Activated naive CD8-positive, alpha-beta T cell treated with anti-CD3 and anti-CD28 coated beads, Interleukin-2, amount 10 ng/mL, durations not matched to agents 7 days and 5 days (primary cell): ENCODE measurements around the gene SHTN1. TPM values are rescaled to one million over a fixed set of nuclear protein-coding genes. Genes with fewer than 3 reads are reported as not detected.

ENCODE experiments used
- ATAC-seq: fragments of 150-1000 bp; cut with Tn5 transposase; one replicate; pipeline ENCODE4 v1.10.0; 2021; ENCODE audit warnings: low read depth, moderate library complexity
- POLR2A ChIA-PET: fragments of 350-600 bp; sonication (Branson Sonifier 250); formaldehyde crosslinking; loops from one replicate; lab custom pipeline; 2021; ENCODE audit warnings: antibody characterized with exemption; lab: Charles Lee
- DNase-seq: peaks from one replicate; pipeline ENCODE4 v3.0.0; 2021
- H3K27ac Mint-ChIP-seq: one replicate; pipeline ENCODE4 v1.8.0; 2022; ENCODE audit warnings: mild to moderate bottlenecking, mixed read lengths
- H3K27me3 Mint-ChIP-seq: one replicate; pipeline ENCODE4 v1.8.0; 2022; ENCODE audit warnings: mild to moderate bottlenecking, moderate library complexity, mixed read lengths
- H3K36me3 Mint-ChIP-seq: one replicate; pipeline ENCODE4 v1.8.0; 2021; ENCODE audit warnings: mild to moderate bottlenecking, mixed read lengths
- H3K4me1 Mint-ChIP-seq: one replicate; pipeline ENCODE4 v1.8.0; 2021; ENCODE audit warnings: mixed read lengths
- H3K4me3 Mint-ChIP-seq: one replicate; pipeline ENCODE4 v1.8.0; 2022; ENCODE audit warnings: mild to moderate bottlenecking, moderate library complexity, mixed read lengths
- H3K9me3 Mint-ChIP-seq: one replicate; pipeline ENCODE4 v1.8.0; 2021; ENCODE audit warnings: mixed read lengths
- total RNA-seq, 2 experiments: library from RNA; stranded (reverse); gene quantifications; one replicate each; pipeline ENCODE4 v1.2.3, GENCODE V29; 2021

SHTN1 gene
- total RNA-seq, 2 experiments from 2014 or later, result 0.54 to 0.61 TPM

GRCh38 chr10:116892907-116893685 is 111.9 kb downstream of the SHTN1 start:
- DNase-seq (no peak), ATAC-seq (no peak)
- peak overlapping the region; percentile 10 for H3K27ac Mint-ChIP-seq
- no peaks in the 10 kb centered on the region for H3K36me3 Mint-ChIP-seq
- H3K9me3 Mint-ChIP-seq, result no peaks in the 10 kb centered on the region
- H3K4me1 Mint-ChIP-seq, result no peaks in the 10 kb centered on the region
- POLR2A ChIA-PET, result no interaction called here
- no peak overlapping the region for H3K4me3 Mint-ChIP-seq
- peaks cover 31% of the 10 kb centered on the region for H3K27me3 Mint-ChIP-seq

GRCh38 chr10:116891208-116891607 is 113.8 kb downstream of the SHTN1 start:
- POLR2A ChIA-PET, result no interaction called here
- ATAC-seq, result no peak
- H3K4me1 Mint-ChIP-seq, result no peaks in the 10 kb centered on the region

GRCh38 chr10:116889066-116889465 is 115.9 kb downstream of the SHTN1 start:
- ATAC-seq, result no peak
- H3K27ac Mint-ChIP-seq, result no peak overlapping the region
- no peak for DNase-seq

More at GRCh38 chr10:116891208-116891607, 113.8 kb downstream of the SHTN1 start:
- no peaks in the 10 kb centered on the region for H3K36me3 Mint-ChIP-seq
- H3K27me3 Mint-ChIP-seq, result peaks cover 33% of the 10 kb centered on the region
- H3K27ac Mint-ChIP-seq, result no peak overlapping the region
- DNase-seq, result no peak
- no peaks in the 10 kb centered on the region for H3K9me3 Mint-ChIP-seq
- H3K4me3 Mint-ChIP-seq, result no peak overlapping the region

GRCh38 chr10:116888380-116889055 is 116.5 kb downstream of the SHTN1 start:
- Mint-ChIP-seq H3K4me3 (no peak overlapping the region), H3K9me3 (no peaks in the 10 kb centered on the region), H3K27me3 (peaks cover 24% of the 10 kb centered on the region), H3K36me3 (no peaks in the 10 kb centered on the region), H3K27ac (no peak overlapping the region), H3K4me1 (no peaks in the 10 kb centered on the region)
- POLR2A ChIA-PET, result no interaction called here
- DNase-seq (no peak), ATAC-seq (no peak)

More at GRCh38 chr10:116889066-116889465, 115.9 kb downstream of the SHTN1 start:
- no peaks in the 10 kb centered on the region for H3K9me3 Mint-ChIP-seq
- POLR2A ChIA-PET, result no interaction called here
- H3K27me3 Mint-ChIP-seq, result peaks cover 28% of the 10 kb centered on the region
- no peaks in the 10 kb centered on the region for H3K36me3 Mint-ChIP-seq
- H3K4me3 Mint-ChIP-seq, result no peak overlapping the region
- no peaks in the 10 kb centered on the region for H3K4me1 Mint-ChIP-seq

GRCh38 chr10:116886772-116887171 is 118.2 kb downstream of the SHTN1 start:
- Mint-ChIP-seq H3K9me3 (no peaks in the 10 kb centered on the region), H3K27ac (no peak overlapping the region), H3K36me3 (no peaks in the 10 kb centered on the region), H3K4me3 (no peak overlapping the region), H3K27me3 (peaks cover 17% of the 10 kb centered on the region), H3K4me1 (no peaks in the 10 kb centered on the region)
- POLR2A ChIA-PET, result no interaction called here
- DNase-seq, result no peak
- ATAC-seq, result no peak

- POLR2A ChIA-PET, result no interaction called here
- Mint-ChIP-seq H3K27me3 (peaks cover 7% of the 10 kb centered on the region), H3K27ac (no peak overlapping the region), H3K4me3 (no peak overlapping the region), H3K36me3 (no peaks in the 10 kb centered on the region), H3K9me3 (no peaks in the 10 kb centered on the region), H3K4me1 (no peaks in the 10 kb centered on the region)
- no peak for ATAC-seq
- no peak for DNase-seq
Observed at GRCh38 chr10:116882639-116883038, 122.3 kb downstream of the SHTN1 start.

- no peak for ATAC-seq
- POLR2A ChIA-PET, result no interaction called here
Observed at GRCh38 chr10:116880716-116881482, 124.1 kb downstream of the SHTN1 start.

GRCh38 chr10:116879817-116880216 is 125.2 kb downstream of the SHTN1 start:
- Mint-ChIP-seq H3K36me3 (no peaks in the 10 kb centered on the region), H3K4me1 (no peaks in the 10 kb centered on the region), H3K9me3 (no peaks in the 10 kb centered on the region), H3K27ac (no peak overlapping the region), H3K27me3 (peaks cover 5% of the 10 kb centered on the region), H3K4me3 (no peak overlapping the region)
- POLR2A ChIA-PET, result no interaction called here
- DNase-seq, result no peak
- no peak for ATAC-seq

More at GRCh38 chr10:116880716-116881482, 124.1 kb downstream of the SHTN1 start:
- peaks cover 5% of the 10 kb centered on the region for H3K27me3 Mint-ChIP-seq
- H3K4me3 Mint-ChIP-seq, result no peak overlapping the region
- H3K27ac Mint-ChIP-seq, result no peak overlapping the region
- H3K36me3 Mint-ChIP-seq, result no peaks in the 10 kb centered on the region
- H3K4me1 Mint-ChIP-seq, result no peaks in the 10 kb centered on the region
- DNase-seq, result no peak
- H3K9me3 Mint-ChIP-seq, result no peaks in the 10 kb centered on the region

- H3K27me3 Mint-ChIP-seq, result peaks cover 5% of the 10 kb centered on the region
- H3K9me3 Mint-ChIP-seq, result no peaks in the 10 kb centered on the region
- no peak overlapping the region for H3K4me3 Mint-ChIP-seq
- no peak for ATAC-seq
- POLR2A ChIA-PET, result no interaction called here
- no peak overlapping the region for H3K27ac Mint-ChIP-seq
- no peaks in the 10 kb centered on the region for H3K4me1 Mint-ChIP-seq
- no peak for DNase-seq
- no peaks in the 10 kb centered on the region for H3K36me3 Mint-ChIP-seq
Observed at GRCh38 chr10:116878123-116878522, 126.9 kb downstream of the SHTN1 start.

GRCh38 chr10:116877391-116877790 is 127.6 kb downstream of the SHTN1 start:
- peaks cover 5% of the 10 kb centered on the region for H3K27me3 Mint-ChIP-seq
- no peaks in the 10 kb centered on the region for H3K4me1 Mint-ChIP-seq
- DNase-seq (no peak), ATAC-seq (no peak)
- H3K9me3 Mint-ChIP-seq, result peaks cover 1% of the 10 kb centered on the region
- no peaks in the 10 kb centered on the region for H3K36me3 Mint-ChIP-seq
- POLR2A ChIA-PET, result no interaction called here
- no peak overlapping the region for H3K27ac Mint-ChIP-seq
- no peak overlapping the region for H3K4me3 Mint-ChIP-seq

GRCh38 chr10:116875897-116876296 is 129.1 kb downstream of the SHTN1 start:
- Mint-ChIP-seq H3K4me3 (no peak overlapping the region), H3K27me3 (peaks cover 2% of the 10 kb centered on the region), H3K4me1 (no peaks in the 10 kb centered on the region), H3K27ac (no peak overlapping the region), H3K9me3 (peaks cover 2% of the 10 kb centered on the region), H3K36me3 (no peaks in the 10 kb centered on the region)
- ATAC-seq, result no peak
- POLR2A ChIA-PET, result no interaction called here
- no peak for DNase-seq

GRCh38 chr10:116873134-116873533 is 131.9 kb downstream of the SHTN1 start:
- no peaks in the 10 kb centered on the region for H3K4me1 Mint-ChIP-seq
- no peak overlapping the region for H3K4me3 Mint-ChIP-seq
- H3K27ac Mint-ChIP-seq, result no peak overlapping the region
- H3K27me3 Mint-ChIP-seq, result peaks cover 2% of the 10 kb centered on the region
- no peak for ATAC-seq
- POLR2A ChIA-PET, result no interaction called here
- DNase-seq, result no peak
- H3K9me3 Mint-ChIP-seq, result peaks cover 2% of the 10 kb centered on the region
- no peaks in the 10 kb centered on the region for H3K36me3 Mint-ChIP-seq

GRCh38 chr10:116870949-116871348 is 134.0 kb downstream of the SHTN1 start:
- Mint-ChIP-seq H3K27me3 (peaks cover 2% of the 10 kb centered on the region), H3K4me1 (no peaks in the 10 kb centered on the region), H3K9me3 (peaks cover 2% of the 10 kb centered on the region), H3K4me3 (no peak overlapping the region), H3K36me3 (no peaks in the 10 kb centered on the region), H3K27ac (no peak overlapping the region)
- POLR2A ChIA-PET, result no interaction called here
- DNase-seq (no peak), ATAC-seq (no peak)
